IPS DF 4.7 (cell line): ENCODE data around the gene SLC36A1.

ENCODE experiments used
- DNase-seq: peaks from one replicate; pipeline ENCODE4 v3.0.0-alpha.2; 2013; ENCODE audit warnings: low spot score; ENCODE audit errors: extremely low read depth

The SLC36A1 gene

DNA sequence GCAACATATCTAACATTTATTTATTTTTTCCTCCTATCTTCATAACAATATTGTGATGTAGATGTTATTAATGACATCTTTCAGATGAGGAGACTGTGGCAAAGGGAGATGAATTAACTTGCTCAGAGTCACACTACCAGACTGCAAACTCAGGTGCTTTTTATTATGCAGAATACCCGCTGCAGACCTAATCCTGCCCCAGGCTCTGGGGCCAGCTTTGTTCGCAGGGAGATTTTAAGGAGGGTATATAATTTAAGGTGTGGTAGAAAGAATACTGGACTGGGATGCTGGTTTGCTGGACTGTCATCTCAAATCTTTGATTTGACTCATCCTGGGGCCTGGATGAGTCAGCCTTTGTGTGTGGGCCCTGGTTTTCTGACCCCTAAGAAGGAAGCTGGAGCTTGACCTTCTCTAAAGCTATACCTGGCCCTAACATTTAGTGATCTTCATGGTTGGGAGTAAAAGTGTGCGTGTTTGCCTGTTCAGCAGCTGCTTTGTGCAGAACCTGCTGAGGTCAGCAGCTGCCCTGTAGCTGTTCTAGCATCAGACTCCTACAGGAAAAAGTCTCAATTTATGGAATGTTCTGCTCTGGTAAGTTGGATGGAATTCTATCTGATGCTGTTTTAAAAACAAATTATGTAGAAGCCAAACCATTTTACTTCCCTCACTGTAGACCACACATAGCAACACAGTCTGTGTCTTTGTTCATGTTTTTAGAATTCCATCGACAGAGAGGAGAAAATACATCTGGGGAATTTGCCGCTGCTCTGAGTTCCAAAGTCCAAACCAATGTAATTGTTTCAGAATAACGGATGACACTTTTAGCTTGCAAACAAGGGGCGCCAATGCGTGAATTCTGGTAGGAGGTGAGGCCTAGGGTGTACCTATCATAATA lies 4.5 kb downstream of the SLC36A1 start:
- no peak for DNase-seq

DNA sequence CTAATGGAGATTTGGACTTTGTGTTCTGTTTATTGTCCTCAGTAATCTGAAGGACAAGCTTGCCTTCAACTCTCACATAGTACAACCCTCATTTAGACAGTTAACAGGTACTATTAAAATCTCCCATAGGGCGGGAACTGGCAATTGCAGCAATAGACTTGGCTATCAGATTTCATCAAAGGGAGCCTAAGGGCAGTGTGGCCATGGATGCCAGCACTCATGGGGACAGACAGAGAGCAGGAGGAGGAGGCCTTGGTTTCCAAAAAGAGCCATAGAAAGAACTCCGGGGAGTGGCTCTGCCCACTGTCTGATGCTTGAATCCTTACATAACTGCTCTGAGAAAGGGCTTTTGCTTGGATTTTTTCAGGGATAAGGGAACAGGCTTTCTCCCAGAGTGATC lies 6.8 kb downstream of the SLC36A1 start:
- DNase-seq: no peak

DNA sequence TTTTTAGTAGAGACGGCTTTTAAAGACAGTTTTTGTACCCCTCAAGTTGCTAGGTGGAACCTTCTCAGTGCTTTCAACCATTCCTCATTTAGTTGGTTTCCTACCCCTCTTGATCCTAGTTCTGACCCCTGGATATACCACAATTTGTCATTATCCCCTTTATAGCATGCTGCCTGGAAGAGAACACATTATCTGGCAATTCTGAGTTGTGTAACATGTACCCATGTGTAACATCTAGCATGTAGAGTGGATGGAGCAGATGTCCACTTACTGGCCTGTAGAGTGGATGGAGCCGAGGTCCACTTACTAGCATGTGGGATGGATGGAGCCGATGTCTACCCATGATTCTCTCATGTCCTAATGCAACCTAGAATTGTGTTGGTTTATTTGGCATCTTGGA lies 7.5 kb downstream of the SLC36A1 start:
- DNase-seq: no peak

DNA sequence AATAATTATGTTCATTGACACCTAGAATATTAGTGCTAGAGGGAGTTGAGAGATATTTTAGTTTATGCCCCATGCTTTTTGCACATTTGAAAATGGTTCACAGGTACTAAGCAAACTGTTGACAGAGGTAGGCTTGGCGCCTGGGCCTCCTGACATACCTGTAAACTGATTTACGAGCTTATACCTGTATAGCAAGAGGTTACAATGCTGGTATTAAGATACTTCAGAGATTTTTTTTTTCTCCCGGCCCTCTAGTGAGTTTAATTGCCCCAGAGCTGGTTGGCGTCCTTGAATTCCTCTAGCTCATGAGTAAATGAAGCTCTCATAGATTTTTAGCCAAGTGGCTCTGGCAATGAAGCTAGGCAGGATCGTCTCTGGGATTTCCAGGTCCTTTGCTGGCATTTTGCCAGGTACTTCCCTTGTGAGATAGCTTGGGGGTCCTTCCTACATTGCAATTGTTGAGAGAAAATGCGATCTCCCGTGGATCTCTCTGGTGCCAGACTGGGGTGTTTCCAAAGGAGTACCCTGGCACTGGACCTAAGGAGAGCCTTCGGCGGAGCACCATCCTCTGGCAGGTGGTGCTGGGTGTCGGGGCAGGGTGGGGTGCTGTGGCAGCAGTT lies 9.0 kb downstream of the SLC36A1 start:
- no peak for DNase-seq

DNA sequence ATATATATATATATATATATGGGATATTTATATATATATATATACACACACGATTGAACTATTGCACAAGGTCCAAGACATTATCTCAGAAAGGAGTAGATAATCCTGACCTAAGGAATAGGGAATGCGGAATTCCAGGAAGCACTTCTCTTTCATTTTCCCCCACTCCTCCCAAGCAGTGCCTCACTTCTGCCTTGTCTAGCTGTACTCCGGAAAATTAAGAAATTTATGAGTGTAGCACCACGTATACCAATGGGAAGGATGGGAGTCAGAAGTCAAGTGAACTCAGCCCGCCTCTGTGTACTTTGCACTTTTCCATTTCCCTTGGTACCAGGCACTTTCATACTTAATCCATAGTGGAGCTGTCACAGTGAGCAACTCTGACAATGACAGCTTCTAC lies 10.9 kb downstream of the SLC36A1 start:
- no peak for DNase-seq

DNA sequence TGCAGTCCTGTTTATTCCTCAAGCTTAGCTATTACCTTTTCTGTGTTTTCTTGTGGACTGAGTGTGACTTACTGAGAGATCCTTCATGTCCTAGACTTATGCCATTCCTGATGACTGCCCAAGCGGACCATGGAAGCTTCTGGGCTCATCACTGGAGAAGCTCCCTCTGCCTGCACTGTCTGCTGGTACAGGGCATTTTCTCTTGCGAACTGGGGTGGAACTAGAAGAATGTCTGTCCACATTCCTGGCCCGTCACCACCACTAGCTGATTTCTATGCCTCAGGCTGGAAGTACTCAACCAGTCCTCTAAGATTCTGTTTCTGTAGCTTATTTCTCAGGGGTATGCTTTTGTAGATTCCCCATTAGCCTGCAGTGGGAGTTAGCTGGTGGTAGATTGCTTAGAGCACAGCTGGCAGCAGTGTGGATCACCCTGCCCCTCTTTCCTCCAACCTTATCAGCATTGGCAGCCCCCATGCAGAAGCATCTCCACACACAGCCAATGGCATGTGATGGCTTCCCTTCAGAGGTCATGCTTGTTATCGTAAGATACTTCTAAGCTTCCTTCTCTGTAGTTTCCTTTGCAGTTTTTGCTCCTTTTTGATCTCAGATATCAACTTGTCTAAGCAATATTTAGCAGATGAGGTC lies 12.4 kb downstream of the SLC36A1 start:
- DNase-seq: no peak

DNA sequence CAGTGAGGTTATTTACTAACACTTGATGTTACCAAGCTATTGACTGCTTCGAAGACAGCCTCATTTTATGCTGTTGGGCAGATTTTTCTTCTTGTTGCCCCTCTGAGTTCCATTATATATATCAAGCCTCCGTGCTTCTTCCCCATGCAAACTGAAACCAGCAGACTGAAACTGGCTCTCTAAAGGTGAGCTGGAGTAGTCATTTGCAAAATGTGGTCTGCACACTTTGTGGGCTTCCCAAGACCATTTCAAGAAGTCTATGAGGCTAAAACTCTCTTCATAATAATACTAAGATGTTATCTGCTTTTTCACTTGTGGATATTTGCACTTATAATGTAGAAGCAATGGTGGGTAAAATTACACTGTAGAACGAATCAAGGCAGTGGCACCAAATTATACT lies 13.9 kb downstream of the SLC36A1 start:
- DNase-seq: no peak

DNA sequence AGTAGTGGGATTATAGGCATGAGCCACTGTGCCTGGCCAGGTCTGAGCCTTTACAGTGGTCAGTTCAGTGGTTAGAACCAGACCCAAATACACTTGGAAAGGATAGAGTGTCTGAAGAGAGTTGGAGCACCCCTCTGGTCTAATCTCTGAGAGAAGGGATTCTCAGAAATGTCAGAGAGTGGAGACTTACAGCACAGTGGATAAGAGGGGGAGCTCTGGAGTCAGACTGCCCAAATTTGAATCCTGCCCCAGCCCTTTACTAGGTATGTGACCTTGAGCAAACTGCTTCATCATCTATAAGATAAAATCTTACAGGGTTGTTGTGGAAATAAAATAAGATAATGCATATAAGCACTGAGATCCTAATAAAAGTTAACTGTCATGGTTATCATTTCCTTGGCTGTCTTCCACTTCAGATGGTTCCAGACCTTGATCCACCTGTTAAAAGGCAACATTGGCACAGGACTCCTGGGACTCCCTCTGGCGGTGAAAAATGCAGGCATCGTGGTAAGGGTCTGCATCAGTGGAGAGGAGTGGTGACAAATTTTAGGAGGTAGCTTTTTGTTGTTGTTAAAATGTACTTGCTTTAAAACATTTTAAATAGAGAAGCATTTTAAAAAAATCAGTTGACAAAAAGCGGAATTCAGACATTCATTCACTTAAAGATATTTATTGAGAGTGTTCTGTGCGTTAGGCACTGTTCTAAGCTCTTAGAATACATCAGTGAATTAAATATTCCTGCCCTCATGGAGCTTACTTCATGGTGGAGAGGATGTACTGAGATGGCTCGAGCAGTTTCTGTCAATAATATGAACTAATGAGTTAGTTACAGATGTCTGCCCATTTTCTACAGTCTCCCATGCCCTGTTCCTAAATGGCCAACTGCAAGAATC lies 16.0 kb downstream of the SLC36A1 start:
- DNase-seq: no peak

DNA sequence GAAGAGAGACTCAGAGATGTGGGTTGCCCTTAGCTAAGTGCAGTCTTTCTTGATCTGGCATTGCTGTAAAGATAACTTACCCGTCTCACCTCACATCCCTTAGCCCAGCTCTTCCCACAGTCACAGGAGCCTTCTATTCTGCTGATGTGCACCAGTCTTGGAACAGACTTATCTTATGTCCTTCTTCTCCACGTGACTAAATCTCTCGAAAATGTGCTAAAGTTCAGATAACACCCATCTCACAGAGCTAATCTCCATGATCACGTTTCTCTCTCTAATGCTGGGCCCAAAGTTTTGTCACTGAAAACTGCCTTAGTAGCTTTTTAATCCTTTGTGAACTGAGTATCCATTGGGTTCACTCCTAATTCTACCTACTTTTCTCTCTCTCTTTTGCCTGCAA lies 16.7 kb downstream of the SLC36A1 start:
- no peak for DNase-seq

DNA sequence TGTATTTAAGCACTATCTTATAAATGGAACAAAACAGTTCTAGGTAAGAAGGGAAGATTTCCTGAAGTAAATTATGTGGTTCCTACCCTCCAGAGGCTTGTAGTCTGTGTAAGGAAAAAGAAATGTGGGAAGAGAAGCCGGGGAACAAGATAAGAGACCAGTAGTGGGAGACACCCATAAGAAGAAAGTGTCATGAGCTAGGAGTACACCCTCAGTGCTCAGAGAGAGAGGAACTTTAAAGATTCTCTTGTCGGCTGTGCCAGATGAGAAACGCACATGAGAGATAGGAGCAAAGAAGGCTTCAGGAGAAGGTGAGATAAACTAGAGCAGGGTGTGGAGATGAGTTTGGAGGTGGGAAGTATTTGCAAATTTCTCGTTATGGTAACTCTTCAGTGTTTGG lies 18.1 kb downstream of the SLC36A1 start:
- no peak for DNase-seq

DNA sequence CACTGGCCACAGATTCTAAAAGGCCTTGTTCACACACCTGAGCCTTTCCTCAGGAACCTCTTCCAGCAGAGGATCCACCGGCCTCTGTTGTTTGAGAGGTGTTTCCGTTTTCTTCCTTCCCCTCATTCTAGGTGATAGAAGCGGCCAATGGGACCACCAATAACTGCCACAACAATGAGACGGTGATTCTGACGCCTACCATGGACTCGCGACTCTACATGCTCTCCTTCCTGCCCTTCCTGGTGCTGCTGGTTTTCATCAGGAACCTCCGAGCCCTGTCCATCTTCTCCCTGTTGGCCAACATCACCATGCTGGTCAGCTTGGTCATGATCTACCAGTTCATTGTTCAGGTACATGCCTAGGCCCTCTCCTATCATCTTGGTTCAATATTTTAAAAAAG lies 20.2 kb downstream of the SLC36A1 start:
- DNase-seq: no peak

DNA sequence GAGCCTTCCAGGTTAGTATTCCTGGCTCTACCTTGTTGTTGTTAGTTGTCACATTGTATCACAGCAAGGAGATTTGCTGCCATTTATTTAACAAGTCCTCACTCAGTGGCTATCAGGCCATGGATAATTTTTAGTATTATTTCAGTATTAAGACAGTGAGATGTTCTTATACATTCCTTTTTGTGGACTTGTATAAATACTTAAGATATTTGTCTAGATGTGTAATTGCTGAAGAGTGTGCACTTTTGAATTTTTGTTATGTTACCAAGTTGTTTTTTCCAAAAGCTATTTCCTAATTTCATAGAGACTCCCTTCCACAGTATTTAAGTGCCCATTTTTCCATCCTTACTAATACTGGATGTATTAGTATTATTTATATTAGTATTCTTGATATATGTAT lies 22.0 kb downstream of the SLC36A1 start:
- DNase-seq: no peak

DNA sequence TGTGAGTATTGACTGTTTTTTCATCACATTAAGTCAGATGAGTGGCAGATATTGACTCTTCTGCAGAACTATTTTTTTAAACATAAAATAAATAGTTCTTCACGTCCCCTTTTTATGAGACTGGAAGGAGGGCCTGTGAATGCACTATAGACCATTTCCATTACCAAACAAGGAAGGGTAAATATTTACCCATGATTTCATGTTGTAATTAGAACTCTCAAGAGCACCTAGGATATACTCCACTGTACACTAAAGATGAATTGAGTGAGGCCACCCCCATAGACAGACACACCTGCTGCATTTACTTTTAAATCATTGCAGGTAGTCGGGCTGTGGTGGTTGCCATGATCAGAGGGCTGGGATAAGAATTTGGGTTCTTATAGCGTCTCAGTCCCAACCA lies 22.6 kb downstream of the SLC36A1 start:
- DNase-seq: no peak

DNA sequence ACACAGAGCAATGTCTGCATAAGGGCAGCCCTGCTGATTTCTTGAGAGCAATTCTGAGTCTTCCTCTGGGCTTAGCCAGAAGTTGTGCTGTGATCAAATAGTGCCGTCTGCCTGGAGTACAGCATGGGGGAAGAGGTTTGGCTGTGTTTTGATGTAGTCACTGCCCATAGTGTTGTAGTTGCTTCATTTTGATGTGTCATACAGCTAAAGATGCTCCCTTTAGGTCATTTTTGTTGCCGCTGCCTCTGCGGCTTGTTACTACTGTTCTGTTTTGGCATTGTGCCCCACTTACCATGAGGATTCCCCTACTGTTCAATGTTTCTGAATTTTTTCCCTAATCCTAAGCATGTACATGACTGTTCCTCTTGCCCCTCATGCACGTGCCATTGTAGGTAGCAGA lies 23.0 kb downstream of the SLC36A1 start:
- no peak for DNase-seq

DNA sequence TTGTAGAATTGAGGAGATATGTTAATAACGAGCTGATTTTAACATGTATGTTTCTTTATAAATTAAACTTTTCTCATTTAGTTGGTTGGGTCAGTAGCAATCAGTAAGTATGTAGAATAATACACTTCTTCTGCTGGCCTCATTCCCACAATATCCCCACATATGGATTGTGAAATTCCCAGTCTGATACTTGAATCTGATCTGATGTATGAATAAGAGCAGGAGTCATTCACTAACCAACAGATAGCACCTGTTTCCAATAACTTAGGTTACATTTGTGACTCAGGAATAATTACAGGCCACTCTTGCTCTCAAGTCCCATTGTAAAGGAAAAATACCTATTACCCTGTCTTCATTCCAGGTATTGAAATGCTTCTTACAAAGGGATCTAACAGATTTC lies 23.9 kb downstream of the SLC36A1 start:
- no peak for DNase-seq

DNA sequence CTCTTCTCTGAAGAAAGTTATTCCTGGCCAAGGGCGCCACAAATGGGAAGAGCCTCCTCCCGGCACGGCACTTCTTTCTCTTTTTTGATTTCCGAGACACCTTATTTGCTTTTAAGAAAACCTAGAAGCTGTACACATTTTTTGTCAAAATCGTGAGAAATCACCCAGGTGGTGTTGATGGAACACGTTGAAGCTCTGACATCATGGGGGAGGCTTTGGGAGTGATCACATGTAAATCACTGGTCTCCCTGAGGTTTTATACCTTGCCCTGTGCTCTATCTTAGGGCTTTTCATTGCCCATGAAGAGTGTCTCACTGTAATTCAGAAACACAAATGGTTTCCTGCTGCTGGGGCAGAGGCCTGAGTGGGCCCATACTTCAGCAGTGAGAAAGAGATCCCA lies 27.4 kb downstream of the SLC36A1 start:
- DNase-seq: no peak

DNA sequence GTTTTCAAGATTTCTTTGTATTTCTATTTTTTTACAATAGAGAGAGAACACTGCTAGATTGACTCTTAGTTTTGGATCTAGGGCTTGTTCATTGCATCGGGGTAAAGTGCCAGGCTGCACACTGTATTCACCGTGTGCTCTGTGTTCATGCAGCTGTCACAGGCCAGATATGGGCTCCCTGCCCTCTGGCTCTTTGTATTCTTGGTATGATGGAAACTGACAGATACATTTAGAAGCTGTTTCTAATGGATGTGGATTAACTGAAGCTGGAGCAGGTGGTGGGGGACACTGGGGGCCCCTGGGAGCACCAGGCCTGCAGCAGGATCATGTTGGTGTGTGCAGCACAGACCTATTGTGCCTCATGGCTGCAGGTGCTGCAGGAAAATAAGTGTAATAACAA lies 28.0 kb downstream of the SLC36A1 start:
- no peak for DNase-seq

DNA sequence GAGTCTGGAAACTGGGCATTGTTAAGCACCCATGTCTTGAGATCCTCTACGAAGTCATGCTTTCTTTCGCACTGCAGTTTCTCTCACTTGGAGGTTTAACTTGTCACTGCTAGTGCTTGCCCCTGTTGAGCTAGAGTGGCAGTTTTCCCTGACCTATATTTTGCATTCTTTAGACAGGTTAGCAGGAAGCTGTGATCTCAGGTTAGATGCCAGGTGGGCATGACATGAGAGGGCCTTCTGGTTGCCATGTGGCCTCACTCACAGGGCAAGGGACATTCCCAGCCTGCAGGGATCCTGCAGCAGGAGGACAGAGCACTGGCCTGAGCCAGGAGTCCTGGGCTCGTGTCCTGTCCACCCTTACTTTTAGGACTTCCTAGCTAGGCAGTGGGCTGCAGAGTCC lies 28.6 kb downstream of the SLC36A1 start:
- DNase-seq: no peak

DNA sequence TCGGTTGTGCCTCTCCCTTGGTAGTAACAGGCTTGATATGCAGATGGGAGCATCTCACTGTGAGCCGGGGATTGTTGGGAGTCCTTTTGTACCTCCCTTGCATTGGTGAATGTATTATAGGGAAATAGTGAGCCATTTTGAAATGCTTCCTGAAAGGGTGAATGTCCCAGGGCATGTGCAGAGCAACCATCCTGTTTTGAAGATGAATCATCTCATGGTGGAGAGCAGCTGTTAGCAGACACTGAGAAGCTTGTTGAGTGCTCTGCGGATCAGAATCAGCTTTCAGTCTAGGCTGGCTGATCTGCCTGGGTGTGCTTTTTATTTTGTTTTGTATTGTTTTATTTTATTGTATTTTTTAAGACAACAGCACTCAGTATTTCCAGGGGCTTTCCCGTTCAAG lies 29.7 kb downstream of the SLC36A1 start:
- DNase-seq: no peak

DNA sequence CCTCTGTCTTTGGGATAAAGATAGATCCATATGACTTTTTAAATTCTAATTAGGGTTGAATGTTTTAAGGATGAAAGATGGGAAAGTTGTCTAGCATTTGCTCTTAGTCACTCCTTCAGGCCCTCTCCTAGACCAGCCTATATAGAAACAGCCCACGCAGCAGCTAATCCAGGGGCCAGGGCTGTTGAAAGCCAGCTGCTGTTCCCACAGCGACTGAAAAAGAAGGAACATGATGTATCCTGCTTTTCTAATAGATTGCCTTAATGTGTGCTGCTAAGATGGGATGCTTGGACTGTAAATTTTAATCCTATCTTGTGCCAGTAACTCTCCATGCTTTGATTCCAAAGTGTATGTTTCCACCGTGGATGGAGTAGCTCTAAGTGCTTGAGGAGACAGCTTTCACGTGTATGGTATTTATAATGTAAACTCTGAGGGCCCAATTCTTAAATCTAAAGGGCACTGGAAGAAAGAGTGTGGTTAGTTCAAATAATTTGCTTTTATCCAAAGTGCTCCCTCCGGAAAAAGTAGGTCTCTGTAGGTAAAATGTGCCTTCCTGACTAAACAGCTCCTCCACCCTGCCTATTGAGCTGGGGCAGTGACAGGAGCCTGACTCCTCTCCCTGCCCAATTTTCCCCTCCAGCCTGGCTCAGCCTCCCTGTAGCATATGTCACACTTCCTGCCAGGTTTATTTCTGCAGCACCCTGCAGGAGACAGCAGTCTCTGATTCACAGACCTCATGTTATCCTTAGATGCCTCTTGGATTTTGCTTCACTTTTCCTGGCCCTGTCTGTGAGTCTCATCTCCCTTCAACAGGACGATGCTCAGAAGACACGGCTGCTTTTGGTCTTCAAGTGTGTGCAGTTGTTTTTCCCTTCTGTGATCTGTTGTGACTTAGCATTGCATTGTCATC lies 33.2 kb downstream of the SLC36A1 start:
- no peak for DNase-seq

DNA sequence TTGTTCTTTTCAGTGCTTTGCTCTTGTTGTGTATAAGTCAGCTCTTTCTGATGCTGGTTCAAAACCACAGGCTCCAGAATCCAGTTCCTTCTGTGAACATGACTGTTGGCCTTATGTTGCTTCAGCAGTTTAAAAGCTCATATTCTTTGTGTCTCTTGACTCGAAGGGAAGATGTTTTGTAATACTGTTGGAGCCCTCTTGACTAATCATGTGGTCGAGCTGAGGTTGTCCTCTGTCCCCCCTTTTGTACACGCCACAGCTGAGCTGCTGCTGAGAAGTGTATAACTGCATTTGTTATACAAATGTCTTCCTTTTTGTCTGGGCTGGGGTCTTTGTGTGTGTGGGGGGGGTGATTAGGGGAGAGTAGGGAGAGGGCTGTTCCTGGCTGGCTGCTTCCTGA lies 35.8 kb downstream of the SLC36A1 start:
- DNase-seq: no peak
